ENCODE data around the gene BPIFB2.

BPIFB2 gene

GRCh38 chr20:33026072-33026778 lies 18.7 kb downstream of the BPIFB2 start:
- no peak for TF ChIP-seq CTCF (IDR thresholded peaks at IDR 0.05; ENCODE audit: low read depth, low read length, missing control alignments)
- DNase-seq (ENCODE audit: low read depth), result no peak
- no peak overlapping the region for H3K4me3 ChIP-seq (ENCODE audit: low read depth, low read length)

- H3K4me3 ChIP-seq (ENCODE audit: low read depth, low read length), result no peak overlapping the region
- no peak for DNase-seq (ENCODE audit: low read depth)
- no peak for TF ChIP-seq CTCF (IDR thresholded peaks at IDR 0.05; ENCODE audit: low read depth, low read length, missing control alignments)
Observed at GRCh38 chr20:33026779-33027759, 19.6 kb downstream of the BPIFB2 start.

GRCh38 chr20:33027769-33028751 lies 20.6 kb downstream of the BPIFB2 start:
- TF ChIP-seq CTCF (IDR thresholded peaks at IDR 0.05; ENCODE audit: low read depth, low read length, missing control alignments), result no peak
- H3K4me3 ChIP-seq (ENCODE audit: low read depth, low read length), result no peak overlapping the region
- no peak for DNase-seq (ENCODE audit: low read depth)

DNA sequence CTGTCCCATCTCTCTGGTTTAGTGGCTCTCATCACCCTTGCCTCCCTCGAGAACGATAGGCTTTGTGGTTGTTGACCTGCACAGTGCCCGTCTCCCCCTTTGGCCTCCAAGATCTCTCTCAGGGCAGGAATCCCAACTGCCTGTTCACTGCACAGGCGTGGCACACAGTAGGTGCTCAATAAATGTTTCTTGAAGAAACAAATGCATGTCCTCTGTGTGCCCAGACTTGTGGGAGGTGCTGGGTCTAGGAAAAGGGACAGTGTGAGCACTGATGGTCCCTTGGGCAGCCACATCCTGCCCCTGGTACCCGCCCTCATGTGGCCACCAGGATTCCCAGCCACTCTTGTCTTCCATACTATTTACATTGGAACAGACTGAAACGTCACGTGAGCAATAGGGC lies 21.4 kb downstream of the BPIFB2 start:
- no peak for DNase-seq (ENCODE audit: low read depth)
- H3K4me3 ChIP-seq (ENCODE audit: low read depth, low read length), result no peak overlapping the region
- TF ChIP-seq CTCF (IDR thresholded peaks at IDR 0.05; ENCODE audit: low read depth, low read length, missing control alignments), result no peak

GRCh38 chr20:33030076-33030475 lies 22.6 kb downstream of the BPIFB2 start:
- H3K4me3 ChIP-seq (ENCODE audit: low read depth, low read length), result no peak overlapping the region
- TF ChIP-seq CTCF (IDR thresholded peaks at IDR 0.05; ENCODE audit: low read depth, low read length, missing control alignments), result no peak
- DNase-seq (ENCODE audit: low read depth), result no peak

GRCh38 chr20:33030569-33030968 lies 23.1 kb downstream of the BPIFB2 start:
- TF ChIP-seq CTCF (IDR thresholded peaks at IDR 0.05; ENCODE audit: low read depth, low read length, missing control alignments), result no peak
- no peak overlapping the region for H3K4me3 ChIP-seq (ENCODE audit: low read depth, low read length)
- no peak for DNase-seq (ENCODE audit: low read depth)

All from GM12864 (cell line).